ENCODE measurements around the gene FRMD4A. TPM values are rescaled to one million over a fixed set of nuclear protein-coding genes. Genes with fewer than 3 reads are reported as not detected.

FRMD4A gene
- total RNA-seq (10 to 100 TPM in 8 of 9 donors, 1 to 10 TPM in 1; 9.8 to 29.6 (median 14.6) TPM), polyA plus RNA-seq (10 to 100 TPM in 2 of 3 donors, 1 to 10 TPM in 1; 9.1 to 19.8 (median 13.1) TPM)
- long read RNA-seq, donor 1: 0 reads
- long read RNA-seq, donor 2, partial matches to known transcripts: 0 of 1 reads
- long read RNA-seq, donor 2, other reads (novel, unspliced or antisense): 0 of 1 reads
- long read RNA-seq, donor 3, partial matches to known transcripts: 0 of 1 reads
- long read RNA-seq, donor 3, other reads (novel, unspliced or antisense): 0 of 1 reads
- long read RNA-seq, donor 4, partial matches to known transcripts: 1 of 5 reads
- long read RNA-seq, donor 4, other reads (novel, unspliced or antisense): 4 of 5 reads
- long read RNA-seq, donor 5, partial matches to known transcripts: 2 of 8 reads
- long read RNA-seq, donor 5, other reads (novel, unspliced or antisense): 5 of 8 reads
- long read RNA-seq, donor 6, partial matches to known transcripts: 0 of 2 reads
- long read RNA-seq, donor 6, other reads (novel, unspliced or antisense): 2 of 2 reads
- long read RNA-seq, donor 7, partial matches to known transcripts: 0 of 1 reads
- long read RNA-seq, donor 7, other reads (novel, unspliced or antisense): 0 of 1 reads
- long read RNA-seq, donor 8: 0 reads
- long read RNA-seq, donor 9, partial matches to known transcripts: 0 of 2 reads
- long read RNA-seq, donor 9, other reads (novel, unspliced or antisense): 0 of 2 reads
- long read RNA-seq, donor 10: 0 reads

GRCh38 chr10:14330388-14331061, at the start of gene FRMD4A:
Gene FRMD4A, minus strand, starts transcription at chr10:14330924.
- no peaks in the 10 kb centered on the region for H3K36me3 ChIP-seq (replicated peaks in 1 of 2)
- WGBS, 4 donors: 37 to 45% (median 39%) methylated on average over 13 to 14 of the region's 14 CpGs
- H3K9me3 ChIP-seq (replicated peaks in 1 of 3): no peaks in the 10 kb centered on the region
- no peak within 1 kb of the TSS for H3K4me3 ChIP-seq
- intact Hi-C loops (cut with DNase I): no loop called here
- no peak within 1 kb of the TSS for H3K27ac ChIP-seq
- no peaks in the 10 kb centered on the region for H3K4me1 ChIP-seq (replicated peaks in 1 of 2)
- no peak for TF ChIP-seq POLR2A (IDR thresholded peaks at IDR 0.05)
- TF ChIP-seq, protein P1, sequence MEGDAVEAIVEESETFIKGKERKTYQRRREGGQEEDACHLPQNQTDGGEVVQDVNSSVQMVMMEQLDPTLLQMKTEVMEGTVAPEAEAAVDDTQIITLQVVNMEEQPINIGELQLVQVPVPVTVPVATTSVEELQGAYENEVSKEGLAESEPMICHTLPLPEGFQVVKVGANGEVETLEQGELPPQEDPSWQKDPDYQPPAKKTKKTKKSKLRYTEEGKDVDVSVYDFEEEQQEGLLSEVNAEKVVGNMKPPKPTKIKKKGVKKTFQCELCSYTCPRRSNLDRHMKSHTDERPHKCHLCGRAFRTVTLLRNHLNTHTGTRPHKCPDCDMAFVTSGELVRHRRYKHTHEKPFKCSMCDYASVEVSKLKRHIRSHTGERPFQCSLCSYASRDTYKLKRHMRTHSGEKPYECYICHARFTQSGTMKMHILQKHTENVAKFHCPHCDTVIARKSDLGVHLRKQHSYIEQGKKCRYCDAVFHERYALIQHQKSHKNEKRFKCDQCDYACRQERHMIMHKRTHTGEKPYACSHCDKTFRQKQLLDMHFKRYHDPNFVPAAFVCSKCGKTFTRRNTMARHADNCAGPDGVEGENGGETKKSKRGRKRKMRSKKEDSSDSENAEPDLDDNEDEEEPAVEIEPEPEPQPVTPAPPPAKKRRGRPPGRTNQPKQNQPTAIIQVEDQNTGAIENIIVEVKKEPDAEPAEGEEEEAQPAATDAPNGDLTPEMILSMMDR (IDR thresholded peaks at IDR 0.05): no peak
- H3K27me3 ChIP-seq: peaks cover 13% of the 10 kb centered on the region
- DNase-seq: no peak

DNA sequence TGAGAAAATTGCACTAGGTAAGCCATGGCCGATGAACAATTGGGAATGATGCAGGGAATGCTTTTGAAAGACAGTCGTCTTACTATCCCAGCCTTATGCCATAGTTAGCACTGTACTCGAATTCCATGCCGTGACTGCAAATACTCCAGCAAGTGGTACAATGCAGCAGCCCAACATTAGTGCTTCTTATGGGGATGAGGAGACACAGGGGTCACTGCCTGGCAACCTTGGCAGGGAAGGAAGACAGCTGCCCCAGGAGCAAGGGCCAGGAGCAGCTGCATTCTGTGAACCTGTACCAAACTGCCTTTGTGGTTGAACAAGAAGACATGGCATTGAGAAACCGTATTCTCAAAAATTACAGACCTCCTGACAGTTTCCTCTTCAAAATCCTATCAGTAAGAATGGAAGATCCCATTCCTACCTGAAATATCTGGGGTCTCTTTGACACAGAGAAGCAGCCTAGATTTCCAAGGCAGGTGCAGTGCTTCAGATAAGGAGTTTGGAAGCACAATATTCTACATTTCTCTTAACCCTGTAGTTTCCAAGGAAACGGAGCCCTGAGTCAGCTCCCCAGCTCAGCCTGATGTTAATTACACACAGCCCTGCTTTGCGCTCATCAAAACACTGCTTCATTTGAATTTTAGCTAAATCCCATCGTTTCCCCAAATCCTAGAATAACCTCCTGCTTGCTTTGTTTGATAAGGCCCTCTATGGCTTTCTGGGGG, 49.0 kb upstream of the FRMD4A start:
- DNase-seq: no peak
- WGBS, 4 donors: 79 to 84% (median 82%) methylated on average over 8 of the region's 8 CpGs
- intact Hi-C loops (cut with DNase I): no loop called here
- Histone ChIP-seq H3K4me1 (replicated peaks in 1 of 2) (no peaks in the 10 kb centered on the region), H3K4me3 (no peak overlapping the region), H3K36me3 (replicated peaks in 1 of 2) (no peaks in the 10 kb centered on the region), H3K27ac (no peak overlapping the region), H3K27me3 (no peaks in the 10 kb centered on the region), H3K9me3 (replicated peaks in 1 of 3) (no peaks in the 10 kb centered on the region)
- TF ChIP-seq, protein P1 (IDR thresholded peaks at IDR 0.05): no peak
- TF ChIP-seq POLR2A (IDR thresholded peaks at IDR 0.05): no peak

- H3K27me3 ChIP-seq: no peaks in the 10 kb centered on the region
These were observed 47.8 kb upstream of the FRMD4A start for GRCh38 chr10:14378387-14378960.

More at GRCh38 chr10:14378387-14378960, 47.8 kb upstream of the FRMD4A start:
- DNase-seq: no peak
- intact Hi-C loops (cut with DNase I): no loop called here
- H3K36me3 ChIP-seq (replicated peaks in 1 of 2): no peaks in the 10 kb centered on the region
- H3K9me3 ChIP-seq (replicated peaks in 1 of 3): no peaks in the 10 kb centered on the region
- H3K4me3 ChIP-seq: no peak overlapping the region
- no peaks in the 10 kb centered on the region for H3K4me1 ChIP-seq (replicated peaks in 1 of 2)
- TF ChIP-seq POLR2A (IDR thresholded peaks at IDR 0.05): no peak
- TF ChIP-seq, protein P1 (IDR thresholded peaks at IDR 0.05): no peak
- 82 to 86% (median 86%) methylated on average over 6 of the region's 6 CpGs for WGBS, 4 donors
- no peak overlapping the region for H3K27ac ChIP-seq
